ENCODE measurements around the gene ABCA13.

- no peak for TF ChIP-seq CTCF (IDR thresholded peaks at IDR 0.05; ENCODE audit: insufficient read depth, low read depth, low read length)
- no peak for TF ChIP-seq EZH2 (IDR thresholded peaks at IDR 0.05; ENCODE audit: insufficient read depth, low read length)
Measured at GRCh38 chr7:48443051-48443450, 271.8 kb downstream of the ABCA13 start.
